ENCODE results near the gene EPYC. TPM values are rescaled to one million over a fixed set of nuclear protein-coding genes. Genes with fewer than 3 reads are reported as not detected.
A peak's percentile ranks its signal among the peaks of the same experiment; 100 is the strongest.

The EPYC gene
- total RNA-seq, 3 donors from 2014 or later = not detected

DNA sequence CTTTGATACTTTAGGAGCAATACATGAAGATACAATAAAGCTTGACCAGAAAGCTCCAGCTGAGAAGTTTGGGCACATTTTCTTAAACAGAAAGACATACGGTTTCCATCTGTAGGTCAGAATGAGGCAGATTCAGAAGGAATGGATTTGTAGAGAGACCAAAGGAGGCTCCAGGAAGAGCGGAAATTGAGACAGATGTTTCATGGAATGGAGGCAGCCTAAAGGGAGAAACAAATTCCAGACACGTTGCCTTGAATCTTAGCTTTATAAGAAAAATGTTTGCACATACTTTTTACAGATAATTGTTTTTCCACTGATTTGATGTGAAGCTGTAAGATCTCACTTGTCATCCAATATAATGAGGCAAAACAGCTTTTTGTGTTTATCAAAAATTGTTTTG lies 24.8 kb downstream of the EPYC start:
- no peak for DNase-seq
- no peaks in the 10 kb centered on the region for H3K4me1 Mint-ChIP-seq (ENCODE audit: low read depth)
- no peak for ATAC-seq
- H3K9me3 Mint-ChIP-seq = no peaks in the 10 kb centered on the region
- no peak overlapping the region for H3K4me3 Mint-ChIP-seq
- H3K27me3 Mint-ChIP-seq (ENCODE audit: low read depth) = no peaks in the 10 kb centered on the region
- no peaks in the 10 kb centered on the region for H3K36me3 Mint-ChIP-seq (ENCODE audit: insufficient read depth)

DNA sequence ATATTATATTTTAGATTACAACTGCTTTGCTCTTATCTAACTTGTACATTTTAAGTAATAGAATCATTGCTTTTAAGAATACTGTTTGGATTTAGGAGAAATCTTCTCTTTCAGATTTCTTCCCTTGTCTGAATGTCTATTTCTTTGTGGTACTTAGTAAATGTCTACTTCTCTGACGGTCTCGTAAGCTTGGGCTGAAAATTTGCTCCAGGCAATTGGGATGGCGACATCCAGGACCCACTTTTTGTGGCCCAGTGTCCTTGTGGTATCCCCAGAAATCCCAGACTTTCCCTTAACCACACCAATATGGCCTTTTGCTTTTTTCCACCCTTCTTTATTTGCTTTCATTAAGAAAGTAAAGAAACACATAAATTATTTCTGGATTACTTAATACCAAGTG lies 25.8 kb downstream of the EPYC start:
- Mint-ChIP-seq H3K27me3 (ENCODE audit: low read depth) (no peaks in the 10 kb centered on the region), H3K36me3 (ENCODE audit: insufficient read depth) (no peaks in the 10 kb centered on the region), H3K9me3 (no peaks in the 10 kb centered on the region), H3K4me3 (no peak overlapping the region), H3K4me1 (ENCODE audit: low read depth) (no peaks in the 10 kb centered on the region)
- DNase-seq (no peak), ATAC-seq (no peak)

DNA sequence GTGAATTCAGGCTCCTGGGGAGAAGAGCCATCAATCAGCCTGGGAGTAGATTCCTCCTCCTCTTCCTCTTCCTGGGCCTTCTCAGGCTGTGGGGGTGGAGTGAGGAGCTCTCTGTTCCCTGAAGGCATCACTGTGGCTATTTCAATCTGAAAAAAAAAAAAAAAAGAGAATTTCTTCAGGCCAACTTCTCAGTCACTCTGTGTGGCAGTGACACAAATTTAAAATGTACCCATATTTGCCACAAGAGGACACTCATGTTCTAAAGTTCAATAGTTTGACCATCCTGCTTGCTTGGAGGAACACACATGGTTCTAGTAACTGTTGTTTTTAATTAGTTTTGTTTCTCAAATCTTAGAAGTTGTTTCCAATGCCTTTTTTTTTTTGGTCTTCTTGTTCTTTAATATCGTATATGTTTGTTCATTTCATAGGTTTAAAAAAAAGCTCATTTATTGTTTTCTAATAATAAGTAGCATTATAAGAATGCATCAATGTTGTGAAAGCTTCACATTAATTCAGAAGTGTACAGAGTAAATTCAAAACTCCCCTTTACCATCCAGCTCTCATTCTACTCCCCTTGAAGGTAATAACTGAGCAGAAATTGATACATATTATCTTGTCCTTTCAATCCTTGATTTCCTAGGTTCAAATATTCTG lies 26.5 kb downstream of the EPYC start:
- ATAC-seq = no peak
- DNase-seq = no peak
- H3K4me3 Mint-ChIP-seq = no peak overlapping the region
- H3K4me1 Mint-ChIP-seq (ENCODE audit: low read depth) = no peaks in the 10 kb centered on the region
- no peaks in the 10 kb centered on the region for H3K36me3 Mint-ChIP-seq (ENCODE audit: insufficient read depth)
- no peaks in the 10 kb centered on the region for H3K9me3 Mint-ChIP-seq
- no peaks in the 10 kb centered on the region for H3K27me3 Mint-ChIP-seq (ENCODE audit: low read depth)

DNA sequence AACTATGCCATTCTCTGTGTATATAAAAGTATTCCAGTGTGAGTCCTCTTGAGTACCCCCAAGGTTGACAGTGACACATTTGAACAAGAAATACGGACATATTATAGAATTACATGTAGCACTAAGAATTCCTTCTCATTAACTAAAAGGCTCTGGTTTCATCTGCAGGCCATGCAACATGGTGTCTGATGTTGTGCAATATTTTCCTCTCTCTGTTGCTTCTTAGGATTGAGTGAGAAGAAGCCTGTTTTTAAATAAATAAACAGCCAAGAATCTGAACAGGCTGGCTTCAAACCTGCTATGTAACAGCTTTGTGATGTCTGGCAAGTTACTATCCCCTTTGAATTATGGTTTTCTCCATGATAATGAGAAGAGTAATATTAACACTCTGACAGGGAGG lies 27.5 kb downstream of the EPYC start:
- ATAC-seq = no peak
- peaks cover 1% of the 10 kb centered on the region for H3K27me3 Mint-ChIP-seq (ENCODE audit: low read depth)

DNA sequence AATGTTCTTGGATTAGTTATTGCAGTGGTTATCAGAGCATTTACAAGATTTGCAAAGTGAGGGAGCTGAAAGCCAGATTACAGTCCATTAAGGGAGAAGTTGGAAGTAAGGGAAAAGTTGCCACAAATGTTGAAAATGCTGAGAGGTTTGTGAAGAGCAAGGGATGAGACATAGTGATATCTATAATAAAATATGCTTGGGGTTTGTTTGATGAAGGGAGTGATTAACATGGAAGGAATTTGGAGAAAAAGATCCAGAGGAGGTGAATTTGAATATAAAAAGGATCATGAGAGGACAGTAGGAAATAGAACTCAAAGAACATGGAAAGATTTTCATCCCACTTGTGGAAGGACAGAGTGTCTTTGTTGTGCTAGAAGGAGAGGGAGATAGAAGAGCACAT lies 30.5 kb downstream of the EPYC start:
- H3K4me3 Mint-ChIP-seq = no peak overlapping the region
- H3K4me1 Mint-ChIP-seq (ENCODE audit: low read depth) = no peaks in the 10 kb centered on the region
- DNase-seq = no peak
- no peaks in the 10 kb centered on the region for H3K36me3 Mint-ChIP-seq (ENCODE audit: insufficient read depth)
- peaks cover 4% of the 10 kb centered on the region for H3K27me3 Mint-ChIP-seq (ENCODE audit: low read depth)
- no peak for ATAC-seq
- no peaks in the 10 kb centered on the region for H3K9me3 Mint-ChIP-seq

More for the DNA sequence above, 27.5 kb downstream of the EPYC start:
- Mint-ChIP-seq H3K9me3 (no peaks in the 10 kb centered on the region), H3K4me1 (ENCODE audit: low read depth) (no peaks in the 10 kb centered on the region), H3K36me3 (ENCODE audit: insufficient read depth) (no peaks in the 10 kb centered on the region), H3K4me3 (no peak overlapping the region)
- no peak for DNase-seq

DNA sequence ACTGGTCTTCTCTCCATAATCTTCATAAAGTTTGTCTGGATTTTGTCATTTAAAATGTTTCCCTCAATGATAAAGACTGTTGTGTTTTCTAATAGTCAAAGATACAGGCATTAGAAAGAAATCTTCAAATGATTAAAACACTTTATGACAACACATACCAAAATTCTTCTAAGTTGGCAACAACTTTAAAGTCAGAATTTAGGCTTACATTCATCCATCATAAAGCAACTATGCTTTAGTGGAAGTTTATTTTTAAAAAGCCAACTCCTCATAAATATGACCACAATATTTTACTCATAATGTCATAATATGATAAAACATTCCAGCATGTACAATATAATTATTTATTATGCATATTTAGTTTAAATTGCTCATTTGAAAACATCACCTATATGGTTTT lies 32.5 kb downstream of the EPYC start:
- ATAC-seq = no peak
- H3K9me3 Mint-ChIP-seq = no peaks in the 10 kb centered on the region
- H3K27me3 Mint-ChIP-seq (ENCODE audit: low read depth) = peaks cover 9% of the 10 kb centered on the region
- H3K4me1 Mint-ChIP-seq (ENCODE audit: low read depth) = no peaks in the 10 kb centered on the region
- no peaks in the 10 kb centered on the region for H3K36me3 Mint-ChIP-seq (ENCODE audit: insufficient read depth)
- H3K4me3 Mint-ChIP-seq = no peak overlapping the region
- no peak for DNase-seq

DNA sequence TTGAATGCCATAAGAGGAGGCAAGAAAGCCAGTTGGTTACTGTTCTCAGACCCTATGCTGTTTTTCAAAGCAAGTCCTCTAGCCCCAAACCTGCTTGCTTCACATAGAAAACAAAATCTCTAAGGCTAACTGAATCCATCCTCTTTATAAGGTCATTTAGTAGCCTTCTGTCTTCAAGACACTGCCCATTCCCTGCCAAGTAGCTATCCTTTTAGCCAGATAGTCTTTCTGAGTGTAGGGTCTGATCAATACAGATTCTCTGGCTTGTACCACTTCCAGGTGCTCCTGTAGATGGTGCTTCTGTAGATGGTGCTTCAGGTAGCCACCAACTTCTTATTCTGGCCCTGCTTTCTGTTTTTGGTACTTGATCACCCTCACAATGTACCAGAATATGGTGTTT lies 33.9 kb downstream of the EPYC start:
- no peaks in the 10 kb centered on the region for H3K36me3 Mint-ChIP-seq (ENCODE audit: insufficient read depth)
- H3K9me3 Mint-ChIP-seq = no peaks in the 10 kb centered on the region
- ATAC-seq = no peak
- no peaks in the 10 kb centered on the region for H3K4me1 Mint-ChIP-seq (ENCODE audit: low read depth)
- H3K27me3 Mint-ChIP-seq (ENCODE audit: low read depth) = peaks cover 9% of the 10 kb centered on the region
- no peak for DNase-seq
- no peak overlapping the region for H3K4me3 Mint-ChIP-seq

DNA sequence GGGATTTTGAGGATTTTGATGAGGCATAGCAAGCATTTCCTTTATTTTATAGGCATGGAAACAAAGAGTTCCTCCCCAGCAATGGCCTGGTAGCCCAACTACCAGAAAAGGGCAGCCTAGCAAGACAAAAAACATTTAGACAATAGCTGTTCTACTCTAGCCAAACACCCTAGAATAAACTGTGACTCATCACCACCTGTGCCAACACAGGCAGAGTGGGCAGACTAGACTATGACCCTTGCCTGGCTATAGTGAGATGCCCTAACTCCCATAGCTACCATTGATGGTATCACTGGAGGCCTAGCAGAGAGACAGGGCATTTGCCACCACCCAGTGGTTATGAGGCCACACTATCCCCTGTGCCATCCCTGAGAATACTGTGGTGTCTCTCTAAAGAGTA lies 34.3 kb downstream of the EPYC start:
- ATAC-seq (peak in 1 of 2 donors; percentile 28), DNase-seq (no peak)
- no peak overlapping the region for H3K4me3 Mint-ChIP-seq
- no peaks in the 10 kb centered on the region for H3K36me3 Mint-ChIP-seq (ENCODE audit: insufficient read depth)
- H3K27me3 Mint-ChIP-seq (ENCODE audit: low read depth) = peaks cover 9% of the 10 kb centered on the region
- no peaks in the 10 kb centered on the region for H3K4me1 Mint-ChIP-seq (ENCODE audit: low read depth)
- H3K9me3 Mint-ChIP-seq = no peaks in the 10 kb centered on the region

DNA sequence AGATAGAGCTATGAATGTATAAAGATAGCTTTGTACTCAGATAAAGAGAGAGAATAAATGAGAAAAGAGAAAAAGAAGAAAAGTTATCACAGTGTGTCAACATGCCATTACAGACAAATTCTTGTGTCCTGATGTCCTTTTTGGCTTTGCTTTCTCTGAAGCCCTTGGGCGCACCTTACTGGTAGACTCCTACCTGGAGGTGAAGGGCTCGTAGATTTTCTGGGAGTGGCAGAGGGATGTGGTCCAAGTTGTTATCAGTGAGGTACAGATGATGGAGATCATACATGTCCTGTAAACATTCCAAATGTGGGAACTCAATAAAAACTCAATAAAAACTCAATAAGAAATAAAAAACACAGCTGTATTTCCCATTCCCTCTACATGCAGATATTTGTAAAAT lies 34.9 kb downstream of the EPYC start:
- Mint-ChIP-seq H3K4me3 (no peak overlapping the region), H3K27me3 (ENCODE audit: low read depth) (peaks cover 9% of the 10 kb centered on the region), H3K4me1 (ENCODE audit: low read depth) (no peaks in the 10 kb centered on the region), H3K9me3 (no peaks in the 10 kb centered on the region), H3K36me3 (ENCODE audit: insufficient read depth) (no peaks in the 10 kb centered on the region)
- DNase-seq = no peak
- no peak for ATAC-seq

DNA sequence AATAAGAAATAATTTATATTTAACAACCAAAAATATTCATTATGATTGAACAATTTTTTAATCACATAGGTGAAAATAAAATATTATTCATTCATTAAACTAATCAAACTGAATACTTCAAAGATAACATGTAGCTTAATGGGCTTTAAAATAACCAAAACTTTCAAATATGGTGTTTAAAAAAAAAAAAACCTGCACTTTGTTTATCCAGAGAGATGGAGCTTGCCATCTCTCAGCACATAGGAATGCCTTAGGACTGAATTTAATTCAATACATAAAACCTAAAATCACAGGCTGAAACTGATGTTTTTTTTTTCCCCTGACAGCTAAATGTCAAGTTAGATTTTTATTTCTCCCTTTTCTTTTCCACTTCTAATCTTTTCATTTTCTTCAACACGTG lies 35.4 kb downstream of the EPYC start:
- H3K9me3 Mint-ChIP-seq = no peaks in the 10 kb centered on the region
- no peaks in the 10 kb centered on the region for H3K4me1 Mint-ChIP-seq (ENCODE audit: low read depth)
- ATAC-seq (no peak), DNase-seq (no peak)
- H3K36me3 Mint-ChIP-seq (ENCODE audit: insufficient read depth) = no peaks in the 10 kb centered on the region
- H3K27me3 Mint-ChIP-seq (ENCODE audit: low read depth) = peaks cover 9% of the 10 kb centered on the region
- H3K4me3 Mint-ChIP-seq = no peak overlapping the region

DNA sequence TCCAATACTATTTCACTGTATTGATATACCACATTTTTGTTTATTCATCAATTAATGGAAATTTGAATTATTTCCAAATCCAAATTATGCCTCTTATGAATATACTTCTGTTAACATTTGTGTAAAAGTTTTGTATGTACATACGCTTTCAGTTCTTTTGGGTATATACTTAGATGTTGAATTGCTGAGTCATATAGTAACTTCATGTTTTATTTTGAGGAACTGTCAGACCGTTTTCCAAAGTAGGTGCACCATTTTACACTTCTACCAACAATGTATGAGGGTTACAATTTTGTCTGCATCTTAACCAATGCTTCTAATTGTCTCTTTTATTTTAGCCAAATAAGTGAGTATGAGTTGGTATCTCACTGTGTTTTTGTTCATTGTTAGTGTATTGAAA lies 39.6 kb downstream of the EPYC start:
- no peaks in the 10 kb centered on the region for H3K9me3 Mint-ChIP-seq
- H3K27me3 Mint-ChIP-seq (ENCODE audit: low read depth) = peaks cover 8% of the 10 kb centered on the region
- H3K4me1 Mint-ChIP-seq (ENCODE audit: low read depth) = no peaks in the 10 kb centered on the region
- H3K4me3 Mint-ChIP-seq = no peak overlapping the region
- no peaks in the 10 kb centered on the region for H3K36me3 Mint-ChIP-seq (ENCODE audit: insufficient read depth)
- ATAC-seq (no peak), DNase-seq (no peak)

DNA sequence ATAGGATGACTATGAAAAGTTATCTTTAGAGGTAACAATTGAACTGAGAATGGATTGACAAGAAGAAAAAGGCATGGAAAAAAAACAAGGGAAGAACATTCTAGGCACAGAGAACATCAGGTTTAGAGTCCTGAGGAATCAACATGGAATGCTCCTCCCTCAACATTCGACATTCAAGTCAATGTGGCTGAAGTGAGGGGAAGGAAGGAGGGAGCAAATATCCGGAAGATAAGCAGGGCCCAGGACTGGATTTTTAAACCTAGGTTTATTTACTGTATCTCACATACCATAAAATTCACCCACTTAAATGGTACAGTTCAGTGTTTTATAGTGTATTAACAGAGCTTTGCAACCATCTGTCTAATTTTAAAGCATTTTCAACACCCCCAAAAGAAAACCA lies 40.2 kb downstream of the EPYC start:
- no peaks in the 10 kb centered on the region for H3K4me1 Mint-ChIP-seq (ENCODE audit: low read depth)
- peaks cover 5% of the 10 kb centered on the region for H3K27me3 Mint-ChIP-seq (ENCODE audit: low read depth)
- no peaks in the 10 kb centered on the region for H3K36me3 Mint-ChIP-seq (ENCODE audit: insufficient read depth)
- ATAC-seq (no peak), DNase-seq (no peak)
- no peaks in the 10 kb centered on the region for H3K9me3 Mint-ChIP-seq
- no peak overlapping the region for H3K4me3 Mint-ChIP-seq

DNA sequence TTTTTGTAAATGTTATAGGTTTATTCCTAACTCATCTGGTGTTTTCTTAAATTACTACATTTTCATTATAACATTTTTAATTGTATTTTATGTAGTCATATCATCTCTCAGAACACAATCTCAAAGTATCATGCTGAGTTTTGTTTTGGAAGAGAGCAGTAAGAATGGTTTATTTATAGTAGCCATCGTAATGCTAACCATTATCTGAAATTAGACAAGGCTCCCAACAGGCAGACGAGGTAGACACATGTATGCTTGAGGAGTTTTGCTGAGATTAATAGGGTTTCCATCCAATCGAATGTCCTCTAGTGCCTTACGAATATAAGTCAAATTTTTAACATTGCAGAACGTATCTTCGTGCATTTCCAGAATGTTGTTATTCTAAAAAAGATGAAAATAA lies 40.8 kb downstream of the EPYC start:
- ATAC-seq = no peak
- peaks cover 5% of the 10 kb centered on the region for H3K27me3 Mint-ChIP-seq (ENCODE audit: low read depth)
- no peaks in the 10 kb centered on the region for H3K36me3 Mint-ChIP-seq (ENCODE audit: insufficient read depth)
- no peak for DNase-seq
- H3K4me3 Mint-ChIP-seq = no peak overlapping the region
- no peaks in the 10 kb centered on the region for H3K9me3 Mint-ChIP-seq
- no peaks in the 10 kb centered on the region for H3K4me1 Mint-ChIP-seq (ENCODE audit: low read depth)

DNA sequence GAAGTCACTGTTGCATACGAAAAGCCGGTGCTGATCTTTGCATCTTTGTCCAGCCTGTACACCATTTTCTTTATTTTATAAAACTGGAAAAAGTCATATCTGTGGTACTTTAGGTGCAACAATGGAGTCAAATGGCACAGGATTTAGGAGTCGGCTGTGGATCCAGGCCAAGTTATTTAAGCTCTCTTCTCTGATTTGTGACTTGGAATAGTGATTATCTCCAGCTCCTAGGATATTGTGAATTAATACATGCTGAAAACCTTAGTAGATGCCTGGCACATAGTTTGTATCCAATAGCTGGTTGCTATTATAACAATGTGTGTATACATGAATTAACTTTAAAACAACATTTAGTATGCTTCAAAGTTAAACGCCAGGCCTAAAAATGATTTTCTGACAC lies 43.6 kb downstream of the EPYC start:
- H3K9me3 Mint-ChIP-seq = no peaks in the 10 kb centered on the region
- H3K4me1 Mint-ChIP-seq (ENCODE audit: low read depth) = no peaks in the 10 kb centered on the region
- H3K4me3 Mint-ChIP-seq = no peak overlapping the region
- H3K36me3 Mint-ChIP-seq (ENCODE audit: insufficient read depth) = no peaks in the 10 kb centered on the region
- H3K27me3 Mint-ChIP-seq (ENCODE audit: low read depth) = no peaks in the 10 kb centered on the region
- ATAC-seq (no peak), DNase-seq (no peak)

DNA sequence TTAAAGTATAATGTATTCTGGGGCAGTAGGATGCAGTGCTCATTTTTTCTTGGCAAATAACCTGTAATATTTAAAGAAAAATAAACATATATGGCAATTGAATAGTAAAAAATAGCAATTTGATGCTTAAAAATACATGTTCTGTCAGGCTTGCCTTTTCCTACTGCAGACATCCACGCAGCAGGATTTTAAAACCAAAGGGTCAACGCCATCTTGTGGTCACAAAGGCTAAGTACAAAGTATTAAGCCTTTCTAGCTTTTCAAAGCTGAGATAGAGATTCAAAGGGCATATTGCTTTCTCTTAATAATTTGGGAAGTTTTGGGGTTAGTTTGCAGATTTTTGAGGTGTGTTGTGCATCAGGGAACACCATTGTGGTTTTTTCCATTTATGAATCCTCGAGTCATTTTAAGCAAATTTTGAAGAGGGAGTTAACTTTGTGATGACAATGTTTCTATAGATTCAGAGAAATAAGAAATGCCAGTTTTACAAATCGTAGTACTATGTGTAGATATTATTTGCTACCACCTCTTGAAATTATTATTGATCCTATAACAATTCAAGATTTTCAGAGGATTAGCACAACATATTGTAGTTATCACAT lies 45.1 kb downstream of the EPYC start:
- no peaks in the 10 kb centered on the region for H3K4me1 Mint-ChIP-seq (ENCODE audit: low read depth)
- H3K27me3 Mint-ChIP-seq (ENCODE audit: low read depth) = no peaks in the 10 kb centered on the region
- ATAC-seq = no peak
- DNase-seq = no peak
- H3K4me3 Mint-ChIP-seq = no peak overlapping the region
- no peaks in the 10 kb centered on the region for H3K36me3 Mint-ChIP-seq (ENCODE audit: insufficient read depth)
- no peaks in the 10 kb centered on the region for H3K9me3 Mint-ChIP-seq
